Sigmoid colon (tissue), 3 donors: ENCODE results near the gene POLRMT.

Source experiments
- CTCF ChIP-seq, 4 experiments: fragments of 450-650 bp in 3 of 4; fragments of 200-600 bp in 1 of 4; IDR thresholded peaks; one replicate each; pipeline ENCODE4 v1.5.1; 2016 to 2019; ENCODE audit warnings: antibody characterized with exemption in 4 of 4, mild to moderate bottlenecking in 3 of 4, moderate library complexity in 2 of 4
- POLR2A ChIP-seq, 2 donors: fragments of 450-650 bp; IDR thresholded peaks; one replicate each; pipeline ENCODE4 v1.6.1; 2016; ENCODE audit warnings: antibody characterized with exemption in 2 of 2, mild to moderate bottlenecking in 2 of 2, moderate library complexity in 2 of 2

- no peak for TF ChIP-seq CTCF (IDR thresholded peaks at IDR 0.05)
- no peak for TF ChIP-seq POLR2A (IDR thresholded peaks at IDR 0.05)
Measured at GRCh38 chr19:651991-652390, 18.7 kb upstream of the POLRMT start.
